Endothelial cell of umbilical vein (primary cell): ENCODE data around the gene TAT. TPM values are rescaled to one million over a fixed set of nuclear protein-coding genes. Genes with fewer than 3 reads are reported as not detected.

ENCODE experiments used
- BruUV-seq: library from RNA; stranded (reverse); fragments of 400-500 nt; replicated peaks from 2 replicates; lab custom pipeline; 2021; lab: Mats Ljungman, UMichigan
- CTCF ChIA-PET: fragments of 300-600, 350-600 bp; sonication (Branson Sonifier 250); formaldehyde crosslinking; loops from one replicate; lab custom pipeline; 2021; ENCODE audit warnings: antibody characterized with exemption, inconsistent platforms; lab: Charles Lee
- POLR2A ChIA-PET: fragments of 300-600, 350-600 bp; sonication (Branson Sonifier 250); formaldehyde crosslinking; loops from one replicate; lab custom pipeline; 2021; ENCODE audit warnings: antibody characterized with exemption, inconsistent platforms; lab: Charles Lee
- DNase-seq: peaks from one replicate; pipeline ENCODE4 v3.0.0-alpha.2; 2011; ENCODE audit warnings: low read depth, low spot score
- FAIRE-seq: peaks from 2 replicates; lab custom pipeline; 2011; peaks lifted over from hg19 to GRCh38; lab: Jason Lieb, UNC
- H2AFZ ChIP-seq: 2 replicates; pipeline ENCODE4 v1.6.0; 2012; ENCODE audit warnings: low read depth, low read length, control low read depth, inconsistent platforms
- H3K27ac ChIP-seq: 2 replicates; pipeline ENCODE4 v1.5.1; 2011; ENCODE audit warnings: low read depth, mild to moderate bottlenecking, control low read depth, low read length, moderate library complexity; ENCODE audit not compliant: insufficient read depth
- H3K27me3 ChIP-seq, 2 experiments: 2 replicates each; pipeline versions ENCODE4 v1.6.0 to v1.6.1; 2011; ENCODE audit warnings: low read length in 2 of 2, mixed read lengths in 1 of 2; ENCODE audit not compliant: control insufficient read depth in 2 of 2, insufficient read depth in 2 of 2
- H3K36me3 ChIP-seq, 2 experiments: 2 replicates in 1 of 2; 3 replicates in 1 of 2; pipeline ENCODE4 v1.5.1; 2011; ENCODE audit warnings: low read length in 2 of 2, mild to moderate bottlenecking in 1 of 2, moderate library complexity in 1 of 2; ENCODE audit not compliant: control insufficient read depth in 2 of 2, insufficient read depth in 2 of 2; ENCODE audit errors: extremely low read depth in 1 of 2
- H3K4me1 ChIP-seq: 3 replicates; pipeline ENCODE4 v1.5.1; 2011; ENCODE audit warnings: mild to moderate bottlenecking, low read length; ENCODE audit not compliant: control insufficient read depth, insufficient read depth; ENCODE audit errors: extremely low read depth
- H3K4me2 ChIP-seq: 2 replicates; pipeline ENCODE4 v1.6.1; 2011; ENCODE audit warnings: low read length, control low read depth, mixed read lengths; ENCODE audit not compliant: insufficient read depth
- H3K4me3 ChIP-seq, 3 experiments: fragments of 200-600 bp in 1 of 3; sonication (generic), shearing (Covaris generic) in 1 of 3; replicated peaks in 1 of 3; 2 replicates each; pipeline ENCODE4 v1.5.1; 2011 to 2016; ENCODE audit warnings: control low read depth in 3 of 3, low read length in 3 of 3, mild to moderate bottlenecking in 2 of 3, inconsistent platforms in 1 of 3, low read depth in 1 of 3, moderate library complexity in 1 of 3; ENCODE audit not compliant: insufficient read depth in 1 of 3
- H3K79me2 ChIP-seq: 2 replicates; pipeline ENCODE4 v1.6.0; 2012; ENCODE audit warnings: low read length, inconsistent platforms; ENCODE audit not compliant: control insufficient read depth, insufficient read depth
- H3K9ac ChIP-seq: replicated peaks from 2 replicates; pipeline ENCODE3; 2011; ENCODE audit warnings: low read length, control low read depth; ENCODE audit not compliant: insufficient read depth; ENCODE audit errors: extremely low read depth
- H3K9me1 ChIP-seq: replicated peaks from 3 replicates; pipeline ENCODE4 v1.6.0; 2011; ENCODE audit warnings: mild to moderate bottlenecking, low read length; ENCODE audit not compliant: control insufficient read depth, insufficient read depth; ENCODE audit errors: extremely low read depth
- H3K9me3 ChIP-seq: replicated peaks from 2 replicates; pipeline ENCODE4 v1.5.1; 2012; ENCODE audit warnings: low read length, inconsistent platforms; ENCODE audit not compliant: control insufficient read depth, insufficient read depth
- H4K20me1 ChIP-seq: replicated peaks from 2 replicates; pipeline ENCODE3; 2011; ENCODE audit warnings: mild to moderate bottlenecking, low read length; ENCODE audit not compliant: control insufficient read depth, insufficient read depth; ENCODE audit errors: extremely low read depth
- EZH2 ChIP-seq: IDR thresholded peaks from 2 replicates; pipeline ENCODE4 v1.6.1; 2012; ENCODE audit warnings: borderline replicate concordance, low read depth, mild to moderate bottlenecking, moderate library complexity, low read length, inconsistent platforms; ENCODE audit not compliant: severe bottlenecking
- FOS ChIP-seq: IDR thresholded peaks from 2 replicates; pipeline ENCODE4 v1.6.1; 2011; ENCODE audit warnings: mild to moderate bottlenecking, low read length, moderate library complexity, borderline replicate concordance; ENCODE audit not compliant: insufficient read depth
- GATA2 ChIP-seq: IDR thresholded peaks from 2 replicates; pipeline ENCODE4 v1.7.0; 2011; ENCODE audit warnings: low read depth, mild to moderate bottlenecking, moderate library complexity, mixed read lengths, low read length; ENCODE audit not compliant: insufficient read length, insufficient read depth
- JUN ChIP-seq: IDR thresholded peaks from 2 replicates; pipeline ENCODE4 v1.6.1; 2011; ENCODE audit warnings: borderline replicate concordance, low read depth; ENCODE audit not compliant: insufficient read length, insufficient read depth
- MYC ChIP-seq: IDR thresholded peaks from one replicate; pipeline ENCODE4 v1.6.1; 2011; ENCODE audit warnings: mild to moderate bottlenecking, low read depth, low read length
- POLR2A ChIP-seq: IDR thresholded peaks from 2 replicates; pipeline ENCODE4 v1.6.1; 2012; ENCODE audit warnings: low read depth, mild to moderate bottlenecking, control low read depth, low read length
- POLR2AphosphoS5 ChIP-seq: IDR thresholded peaks from 2 replicates; pipeline ENCODE4 v1.6.1; 2012; ENCODE audit warnings: low read depth, mild to moderate bottlenecking, control low read depth, low read length, moderate library complexity; ENCODE audit not compliant: insufficient read depth
- dilution Hi-C: fragments of 300-500 bp; cut with MboI; formaldehyde crosslinking; loops from one replicate; pipeline ENCODE4 v1.15.0; 2019; ENCODE audit warnings: low sequenced_read_pairs; ENCODE audit not compliant: extremely low pct_ligation_motif_present
- intact Hi-C: fragments of 100-400 bp; cut with micrococcal nuclease; formaldehyde crosslinking; loops from one replicate; pipeline ENCODE4 v1.10.0; 2022
- polyA plus RNA-seq, 4 experiments: library from polyadenylated mRNA; depleted of rRNA in 3 of 4; stranded (reverse) in 3 of 4; unstranded in 1 of 4; fragments of >200 nt; gene quantifications; 2 replicates each; pipeline versions ENCODE4 v1.2.1 to v1.2.3, GENCODE V29; 2011 to 2012; ENCODE audit warnings: missing spikeins in 1 of 4
- total RNA-seq: library from RNA; stranded (reverse); gene quantifications from 2 replicates; pipeline ENCODE4 v1.2.3, GENCODE V29; 2021
- TF ChIP-seq, protein P1 (sequence below): IDR thresholded peaks from 2 replicates; pipeline ENCODE4 v1.6.1; 2011; ENCODE audit not compliant: insufficient read depth, insufficient read length
- TF ChIP-seq, protein P2 (sequence below), 2 donors: IDR thresholded peaks; 1 replicate in 1 of 2; 2 replicates in 1 of 2; pipeline ENCODE4 v1.5.1; 2011; ENCODE audit warnings: low read length in 2 of 2, mild to moderate bottlenecking in 2 of 2, moderate library complexity in 2 of 2, control low read depth in 1 of 2, inconsistent platforms in 1 of 2, low read depth in 1 of 2; ENCODE audit not compliant: insufficient read depth in 1 of 2; ENCODE audit errors: extremely low read depth in 1 of 2

The TAT gene
- total and polyA plus RNA-seq, 2 donors (not counting 3 experiments of a cell fraction or from before 2014, with no cell fraction given), result not detected

DNA sequence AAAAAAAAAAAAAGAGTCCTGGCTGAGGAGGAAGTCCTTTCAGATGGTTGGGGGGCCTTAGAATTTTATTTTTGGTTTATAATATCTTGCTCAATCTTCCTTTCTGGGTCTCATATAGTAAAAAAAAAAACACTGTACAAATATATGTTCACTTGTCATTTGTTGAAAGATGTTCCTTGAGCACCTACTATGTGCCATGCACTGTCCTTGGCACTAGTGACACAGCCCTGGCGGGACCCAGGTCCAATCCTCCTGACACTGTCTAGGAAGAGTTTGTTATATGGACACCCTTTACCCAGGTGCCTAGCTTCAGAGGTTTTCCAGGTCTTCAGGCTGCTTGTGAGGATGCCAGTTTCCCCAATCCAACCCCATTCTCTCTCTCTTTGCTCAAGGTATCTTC lies 48.6 kb downstream of the TAT start:
- no peak overlapping the region for H3K4me3 ChIP-seq
- TF ChIP-seq, protein P1, sequence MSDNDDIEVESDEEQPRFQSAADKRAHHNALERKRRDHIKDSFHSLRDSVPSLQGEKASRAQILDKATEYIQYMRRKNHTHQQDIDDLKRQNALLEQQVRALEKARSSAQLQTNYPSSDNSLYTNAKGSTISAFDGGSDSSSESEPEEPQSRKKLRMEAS, result no peak
- TF ChIP-seq EZH2 (no peak), POLR2A (no peak), POLR2AphosphoS5 (no peak), GATA2 (no peak), FOS (no peak), JUN (no peak), MYC (no peak)
- TF ChIP-seq, protein P2, sequence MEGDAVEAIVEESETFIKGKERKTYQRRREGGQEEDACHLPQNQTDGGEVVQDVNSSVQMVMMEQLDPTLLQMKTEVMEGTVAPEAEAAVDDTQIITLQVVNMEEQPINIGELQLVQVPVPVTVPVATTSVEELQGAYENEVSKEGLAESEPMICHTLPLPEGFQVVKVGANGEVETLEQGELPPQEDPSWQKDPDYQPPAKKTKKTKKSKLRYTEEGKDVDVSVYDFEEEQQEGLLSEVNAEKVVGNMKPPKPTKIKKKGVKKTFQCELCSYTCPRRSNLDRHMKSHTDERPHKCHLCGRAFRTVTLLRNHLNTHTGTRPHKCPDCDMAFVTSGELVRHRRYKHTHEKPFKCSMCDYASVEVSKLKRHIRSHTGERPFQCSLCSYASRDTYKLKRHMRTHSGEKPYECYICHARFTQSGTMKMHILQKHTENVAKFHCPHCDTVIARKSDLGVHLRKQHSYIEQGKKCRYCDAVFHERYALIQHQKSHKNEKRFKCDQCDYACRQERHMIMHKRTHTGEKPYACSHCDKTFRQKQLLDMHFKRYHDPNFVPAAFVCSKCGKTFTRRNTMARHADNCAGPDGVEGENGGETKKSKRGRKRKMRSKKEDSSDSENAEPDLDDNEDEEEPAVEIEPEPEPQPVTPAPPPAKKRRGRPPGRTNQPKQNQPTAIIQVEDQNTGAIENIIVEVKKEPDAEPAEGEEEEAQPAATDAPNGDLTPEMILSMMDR (IDR thresholded peaks at IDR 0.05; ENCODE audit: extremely low read depth in 1 of 2, insufficient read depth in 1 of 2, low read depth in 1 of 2, low read length in 2 of 2), result no peak
- POLR2A ChIA-PET, result no interaction called here
- no peak overlapping the region for H3K9ac ChIP-seq
- intact Hi-C loops (no loop called here), dilution Hi-C loops (no loop called here)
- H4K20me1 ChIP-seq, result no peaks in the 10 kb centered on the region
- H3K36me3 ChIP-seq, result no peaks in the 10 kb centered on the region
- no TSS peak for BruUV-seq
- no peak for DNase-seq
- H3K27me3 ChIP-seq, result peaks cover 9 to 12% of the 10 kb centered on the region in 2 experiments
- H3K4me2 ChIP-seq, result no peak overlapping the region
- no peak overlapping the region for H2AFZ ChIP-seq
- no peaks in the 10 kb centered on the region for H3K9me3 ChIP-seq
- H3K27ac ChIP-seq, result no peak overlapping the region
- H3K4me1 ChIP-seq, result no peaks in the 10 kb centered on the region
- H3K79me2 ChIP-seq, result no peaks in the 10 kb centered on the region
- no peak for FAIRE-seq
- H3K9me1 ChIP-seq, result no peaks in the 10 kb centered on the region
- CTCF ChIA-PET, result no interaction called here
